ENCODE results near the gene GSN.

Gene GSN

DNA sequence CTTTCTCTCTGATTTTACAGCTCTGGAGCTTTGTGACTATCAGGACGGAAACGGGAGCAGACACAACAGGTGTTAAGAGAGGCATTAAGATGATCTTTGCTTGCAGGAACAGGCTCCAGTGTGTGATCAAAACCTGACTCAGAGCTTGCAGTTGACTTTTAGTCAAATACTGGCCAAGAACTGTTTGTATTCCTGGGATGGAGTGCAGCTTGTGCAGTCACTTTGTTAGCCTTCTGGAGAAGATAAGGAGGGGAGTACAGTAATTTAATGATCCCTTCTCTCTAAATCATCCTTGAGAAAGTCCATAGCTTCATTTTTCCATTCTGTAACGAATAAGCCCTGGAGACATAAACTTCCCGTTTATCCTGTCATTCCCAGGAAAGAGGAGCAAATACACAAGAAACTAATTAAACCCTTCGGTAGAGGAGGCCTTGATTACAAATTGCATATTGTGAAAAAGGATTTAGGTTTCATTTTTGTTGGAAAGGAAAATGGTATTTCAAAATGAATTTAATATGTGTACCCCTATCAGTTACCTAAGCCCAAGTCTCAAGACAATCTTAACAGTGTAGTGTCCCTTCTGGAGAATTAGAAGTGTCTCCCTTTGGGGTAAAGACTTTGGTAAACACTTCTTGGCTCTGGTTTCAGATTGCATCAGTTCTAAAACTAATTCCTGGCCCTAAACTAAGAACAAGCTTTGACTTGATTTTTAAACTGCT is 105.2 kb downstream of the GSN start:
- no peak for DNase-seq

DNA sequence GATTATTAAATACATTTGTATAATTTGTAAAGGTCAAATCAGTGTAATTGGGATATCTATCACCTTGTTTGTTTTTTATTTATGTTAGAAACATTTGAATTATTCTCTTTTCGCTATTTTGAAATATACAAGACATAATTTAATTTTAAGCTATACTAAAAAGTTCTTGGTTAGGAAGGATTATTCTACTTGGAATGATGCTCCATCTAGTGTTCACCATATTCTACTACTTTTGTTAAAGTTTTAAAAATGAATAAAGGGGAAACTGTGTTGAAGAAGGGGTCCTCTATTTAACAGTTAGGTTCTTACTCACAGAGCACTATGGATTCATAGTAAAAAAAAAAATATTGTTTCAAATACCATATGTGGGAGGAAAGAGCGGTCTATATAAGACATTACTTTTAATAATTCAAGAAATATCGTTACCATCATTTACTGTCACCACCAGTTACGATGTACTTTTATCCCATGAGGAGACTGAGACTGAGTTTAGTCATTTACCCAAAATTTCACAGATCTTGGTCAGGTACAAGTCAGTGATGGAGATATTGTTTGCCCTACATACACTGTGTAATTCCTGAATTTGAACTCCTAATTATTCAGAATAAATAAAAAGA is 108.4 kb downstream of the GSN start:
- DNase-seq: peak in 1 of 2 donors; percentile 41

DNA sequence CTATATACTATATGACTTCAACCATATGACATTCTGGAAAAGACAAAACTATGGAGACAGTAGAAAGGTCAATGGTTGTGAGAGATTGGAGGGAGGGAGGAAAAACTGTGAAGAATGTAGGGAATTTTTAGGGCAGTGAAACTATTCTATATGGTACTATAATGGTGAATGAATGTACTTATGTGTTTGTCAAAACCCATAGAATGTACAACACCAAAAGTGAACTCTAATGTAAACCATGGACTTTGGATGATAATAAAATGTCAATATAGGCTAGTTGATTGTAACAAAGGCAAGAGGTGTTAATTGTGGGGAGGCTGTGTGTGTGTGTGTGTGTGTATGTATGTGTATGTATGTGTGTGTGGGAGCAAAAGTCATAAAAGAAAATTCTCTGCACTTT is 112.9 kb downstream of the GSN start:
- no peak for DNase-seq

Measured in inflammatory macrophage (primary cell).